ENCODE results near the gene CCDC185.

Gene CCDC185

DNA sequence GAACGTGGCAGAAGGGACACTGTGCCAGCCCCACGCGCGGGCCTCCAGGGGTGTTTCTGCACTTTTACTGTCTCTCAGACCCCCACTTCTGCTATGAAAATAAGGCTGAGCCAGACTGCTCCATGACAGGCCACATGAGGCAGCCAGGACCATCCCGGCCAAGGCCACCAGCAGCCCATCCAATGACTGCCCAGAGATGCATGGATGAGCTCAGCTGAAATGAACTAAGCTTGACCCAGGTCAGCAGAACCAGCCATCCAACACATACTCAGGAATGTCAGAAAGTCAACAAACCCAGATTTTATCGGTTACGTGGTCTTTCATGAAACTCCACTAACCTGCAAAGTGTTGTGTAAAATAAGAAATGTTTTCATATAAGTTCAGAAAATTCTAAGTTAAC, 51.2 kb downstream of the CCDC185 start:
- no peaks in the 10 kb centered on the region for H3K27me3 ChIP-seq (ENCODE audit: control insufficient read depth, insufficient read depth, low read length)
- no peaks in the 10 kb centered on the region for H3K9me3 ChIP-seq (ENCODE audit: control insufficient read depth, low read depth, low read length)
- no peak overlapping the region for H3K4me3 ChIP-seq (ENCODE audit: low read length)
- H3K36me3 ChIP-seq (ENCODE audit: control insufficient read depth, low read depth, low read length): no peaks in the 10 kb centered on the region
- H3K27ac ChIP-seq (ENCODE audit: low read length): no peak overlapping the region
- H3K9ac ChIP-seq (ENCODE audit: low read length): no peak overlapping the region
- H3K4me1 ChIP-seq (ENCODE audit: control insufficient read depth, low read depth, low read length): no peaks in the 10 kb centered on the region
